ENCODE results near the gene RBP5.

- TF ChIP-seq CTCF (IDR thresholded peaks at IDR 0.05) (no peak), EZH2 (IDR thresholded peaks at IDR 0.05; ENCODE audit: borderline replicate concordance, insufficient read depth, low read depth, low read length, poor library complexity, severe bottlenecking) (no peak)
Measured at GRCh38 chr12:7129872-7130691, 1.4 kb upstream of the RBP5 start, which contains the start of gene CLSTN3.
